ENCODE measurements around the gene CLDN5. TPM values are rescaled to one million over a fixed set of nuclear protein-coding genes. Genes with fewer than 3 reads are reported as not detected.

CLDN5 gene
- total RNA-seq, 1 donor from 2014 or later, result 0.69 TPM

- no peak for DNase-seq (ENCODE audit: low spot score)
- Mint-ChIP-seq H3K36me3 (no peaks in the 10 kb centered on the region), H3K27me3 (ENCODE audit: insufficient read depth, low read depth) (peaks cover 2% of the 10 kb centered on the region), H3K27ac (no peak overlapping the region), H3K4me3 (no peak overlapping the region), H3K9me3 (no peaks in the 10 kb centered on the region), H3K4me1 (no peaks in the 10 kb centered on the region)
- H3K4me1 ChIP-seq, result peaks cover under 1% of the 10 kb centered on the region
- no peaks in the 10 kb centered on the region for H3K79me2 ChIP-seq (ENCODE audit: low read depth)
- TF ChIP-seq EZH2 (IDR thresholded peaks at IDR 0.05) (no peak), EZH2phosphoT487 (IDR thresholded peaks at IDR 0.05) (no peak)
- TF ChIP-seq, protein P1, sequence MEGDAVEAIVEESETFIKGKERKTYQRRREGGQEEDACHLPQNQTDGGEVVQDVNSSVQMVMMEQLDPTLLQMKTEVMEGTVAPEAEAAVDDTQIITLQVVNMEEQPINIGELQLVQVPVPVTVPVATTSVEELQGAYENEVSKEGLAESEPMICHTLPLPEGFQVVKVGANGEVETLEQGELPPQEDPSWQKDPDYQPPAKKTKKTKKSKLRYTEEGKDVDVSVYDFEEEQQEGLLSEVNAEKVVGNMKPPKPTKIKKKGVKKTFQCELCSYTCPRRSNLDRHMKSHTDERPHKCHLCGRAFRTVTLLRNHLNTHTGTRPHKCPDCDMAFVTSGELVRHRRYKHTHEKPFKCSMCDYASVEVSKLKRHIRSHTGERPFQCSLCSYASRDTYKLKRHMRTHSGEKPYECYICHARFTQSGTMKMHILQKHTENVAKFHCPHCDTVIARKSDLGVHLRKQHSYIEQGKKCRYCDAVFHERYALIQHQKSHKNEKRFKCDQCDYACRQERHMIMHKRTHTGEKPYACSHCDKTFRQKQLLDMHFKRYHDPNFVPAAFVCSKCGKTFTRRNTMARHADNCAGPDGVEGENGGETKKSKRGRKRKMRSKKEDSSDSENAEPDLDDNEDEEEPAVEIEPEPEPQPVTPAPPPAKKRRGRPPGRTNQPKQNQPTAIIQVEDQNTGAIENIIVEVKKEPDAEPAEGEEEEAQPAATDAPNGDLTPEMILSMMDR (IDR thresholded peaks at IDR 0.05), result no peak
- no peak overlapping the region for H3K9ac ChIP-seq
- no peaks in the 10 kb centered on the region for H4K20me1 ChIP-seq (ENCODE audit: low read depth)
- H3F3A ChIP-seq (ENCODE audit: low read depth), result no peaks in the 10 kb centered on the region
- H3K27ac ChIP-seq, result no peak overlapping the region
- H2AFZ ChIP-seq (replicated peaks), result no peak overlapping the region
- no peaks in the 10 kb centered on the region for H3K36me3 ChIP-seq
- no peaks in the 10 kb centered on the region for H3K9me3 ChIP-seq (ENCODE audit: low read depth)
- H3K27me3 ChIP-seq, result no peaks in the 10 kb centered on the region
- H3K4me3 ChIP-seq, result no peak overlapping the region
- no peak overlapping the region for H3K4me2 ChIP-seq
These were observed 16.2 kb upstream of the CLDN5 start for GRCh38 chr22:19540394-19540793.

DNA sequence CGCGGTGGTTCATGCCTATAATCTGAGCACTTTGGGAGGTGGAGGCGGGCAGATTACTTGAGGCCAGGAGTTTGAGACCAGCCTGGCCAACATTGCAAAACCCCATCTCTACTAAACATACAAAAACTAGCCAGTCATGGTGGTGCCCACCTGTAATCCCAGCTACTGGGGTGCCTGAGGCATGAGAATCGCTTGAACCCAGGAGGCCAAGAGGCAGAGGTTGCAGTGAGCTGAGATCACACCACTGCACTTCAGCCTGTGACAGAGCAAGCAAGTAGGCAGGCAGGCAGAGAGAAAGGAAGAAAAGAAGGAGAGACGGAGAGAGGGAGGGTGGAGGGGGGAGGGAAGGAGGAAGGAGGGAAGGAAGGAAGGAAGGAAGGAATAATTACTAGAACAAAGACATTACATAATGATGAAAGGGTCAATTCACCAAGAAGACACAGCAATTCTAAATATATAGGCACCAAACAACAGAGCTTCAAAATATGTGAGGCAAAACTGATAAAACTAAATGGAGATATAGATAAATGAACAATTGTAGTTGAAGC, 13.8 kb upstream of the CLDN5 start:
- TF ChIP-seq EZH2 (IDR thresholded peaks at IDR 0.05), result no peak
- TF ChIP-seq, protein P1 (IDR thresholded peaks at IDR 0.05), result no peak
- TF ChIP-seq EZH2phosphoT487 (IDR thresholded peaks at IDR 0.05), result no peak
- H3K36me3 ChIP-seq, result no peaks in the 10 kb centered on the region
- Mint-ChIP-seq H3K4me3 (no peak overlapping the region), H3K27ac (no peak overlapping the region), H3K27me3 (ENCODE audit: insufficient read depth, low read depth) (no peaks in the 10 kb centered on the region), H3K4me1 (no peaks in the 10 kb centered on the region), H3K36me3 (no peaks in the 10 kb centered on the region), H3K9me3 (no peaks in the 10 kb centered on the region)
- H3K9ac ChIP-seq, result no peak overlapping the region
- H3K79me2 ChIP-seq (ENCODE audit: low read depth), result no peaks in the 10 kb centered on the region
- no peaks in the 10 kb centered on the region for H3K4me1 ChIP-seq
- H3F3A ChIP-seq (ENCODE audit: low read depth), result no peaks in the 10 kb centered on the region
- H2AFZ ChIP-seq (replicated peaks), result peak overlapping the region; percentile 5
- no peak for DNase-seq (ENCODE audit: low spot score)
- H3K4me3 ChIP-seq, result no peak overlapping the region
- no peak overlapping the region for H3K4me2 ChIP-seq
- no peaks in the 10 kb centered on the region for H3K9me3 ChIP-seq (ENCODE audit: low read depth)
- H3K27me3 ChIP-seq, result no peaks in the 10 kb centered on the region
- no peak overlapping the region for H3K27ac ChIP-seq
- no peaks in the 10 kb centered on the region for H4K20me1 ChIP-seq (ENCODE audit: low read depth)

- no peaks in the 10 kb centered on the region for H3K9me3 ChIP-seq (ENCODE audit: low read depth)
- H2AFZ ChIP-seq (replicated peaks), result no peak overlapping the region
- TF ChIP-seq, protein P1 (IDR thresholded peaks at IDR 0.05), result no peak
- no peak for TF ChIP-seq EZH2phosphoT487 (IDR thresholded peaks at IDR 0.05)
- no peak for TF ChIP-seq EZH2 (IDR thresholded peaks at IDR 0.05)
- no peak overlapping the region for H3K4me2 ChIP-seq
- Mint-ChIP-seq H3K27ac (no peak overlapping the region), H3K27me3 (ENCODE audit: insufficient read depth, low read depth) (no peaks in the 10 kb centered on the region), H3K9me3 (no peaks in the 10 kb centered on the region), H3K4me1 (no peaks in the 10 kb centered on the region), H3K4me3 (no peak overlapping the region), H3K36me3 (no peaks in the 10 kb centered on the region)
- no peaks in the 10 kb centered on the region for H3K27me3 ChIP-seq
- DNase-seq (ENCODE audit: low spot score), result no peak
- no peak overlapping the region for H3K9ac ChIP-seq
- no peaks in the 10 kb centered on the region for H3K79me2 ChIP-seq (ENCODE audit: low read depth)
- no peaks in the 10 kb centered on the region for H3F3A ChIP-seq (ENCODE audit: low read depth)
- H3K4me3 ChIP-seq, result no peak overlapping the region
- no peaks in the 10 kb centered on the region for H3K4me1 ChIP-seq
- no peaks in the 10 kb centered on the region for H3K36me3 ChIP-seq
- no peaks in the 10 kb centered on the region for H4K20me1 ChIP-seq (ENCODE audit: low read depth)
- H3K27ac ChIP-seq, result no peak overlapping the region
These were observed 12.4 kb upstream of the CLDN5 start for GRCh38 chr22:19536564-19536963.

All from neural progenitor cell (in vitro differentiated cells).